Stimulated activated naive B cell treated with anti-CD40 and anti-IgM and Interleukin-4, amounts not matched to agents 10 μg/mL and 1 μg/mL and 100 μg/mL, for 72 hours (primary cell): Measurements from ENCODE around the gene NECTIN1.

Experiments used
- ATAC-seq, 2 donors: fragments of 150-1000 bp; cut with Tn5 transposase; replicated peaks; 2 replicates each; pipeline ENCODE4 v1.10.0; 2021; ENCODE audit warnings: moderate library complexity in 1 of 2
- DNase-seq: peaks from one replicate; pipeline ENCODE4 v3.0.0; 2021
- H3K27ac Mint-ChIP-seq: one replicate; pipeline ENCODE4 v1.8.0; 2022; ENCODE audit warnings: mild to moderate bottlenecking, mixed read lengths
- H3K27me3 Mint-ChIP-seq, 2 donors: one replicate each; pipeline ENCODE4 v1.8.0; 2022; ENCODE audit warnings: mixed read lengths in 2 of 2
- H3K36me3 Mint-ChIP-seq, 2 donors: one replicate each; pipeline ENCODE4 v1.8.0; 2022; ENCODE audit warnings: mixed read lengths in 2 of 2, mild to moderate bottlenecking in 1 of 2
- H3K4me1 Mint-ChIP-seq, 2 donors: one replicate each; pipeline ENCODE4 v1.8.0; 2022; ENCODE audit warnings: mixed read lengths in 2 of 2, mild to moderate bottlenecking in 1 of 2
- H3K4me3 Mint-ChIP-seq, 2 donors: one replicate each; pipeline ENCODE4 v1.8.0; 2022; ENCODE audit warnings: mild to moderate bottlenecking in 2 of 2, mixed read lengths in 2 of 2, moderate library complexity in 1 of 2
- H3K9me3 Mint-ChIP-seq, 2 donors: one replicate each; pipeline ENCODE4 v1.8.0; 2022; ENCODE audit warnings: mixed read lengths in 2 of 2, mild to moderate bottlenecking in 1 of 2

The NECTIN1 gene, protein sequence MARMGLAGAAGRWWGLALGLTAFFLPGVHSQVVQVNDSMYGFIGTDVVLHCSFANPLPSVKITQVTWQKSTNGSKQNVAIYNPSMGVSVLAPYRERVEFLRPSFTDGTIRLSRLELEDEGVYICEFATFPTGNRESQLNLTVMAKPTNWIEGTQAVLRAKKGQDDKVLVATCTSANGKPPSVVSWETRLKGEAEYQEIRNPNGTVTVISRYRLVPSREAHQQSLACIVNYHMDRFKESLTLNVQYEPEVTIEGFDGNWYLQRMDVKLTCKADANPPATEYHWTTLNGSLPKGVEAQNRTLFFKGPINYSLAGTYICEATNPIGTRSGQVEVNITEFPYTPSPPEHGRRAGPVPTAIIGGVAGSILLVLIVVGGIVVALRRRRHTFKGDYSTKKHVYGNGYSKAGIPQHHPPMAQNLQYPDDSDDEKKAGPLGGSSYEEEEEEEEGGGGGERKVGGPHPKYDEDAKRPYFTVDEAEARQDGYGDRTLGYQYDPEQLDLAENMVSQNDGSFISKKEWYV

GRCh38 chr11:119728651-119729580 lies at the start of gene NECTIN1:
NECTIN1 (minus strand) TSS chr11:119729200; CDS start chr11:119728553, 647 bp downstream.
- DNase-seq (peak; percentile 79), ATAC-seq (peak; percentile 93 to 95)
- Mint-ChIP-seq H3K4me1 (peaks cover 30 to 36% of the 10 kb centered on the region in 2 donors), H3K27me3 (peaks cover 27 to 38% of the 10 kb centered on the region in 2 donors), H3K9me3 (no peaks in the 10 kb centered on the region), H3K4me3 (peak within 1 kb of the TSS; percentile 86 to 91), H3K36me3 (peaks cover 0 to 2% of the 10 kb centered on the region in 2 donors), H3K27ac (peak within 1 kb of the TSS; percentile 84)

DNA sequence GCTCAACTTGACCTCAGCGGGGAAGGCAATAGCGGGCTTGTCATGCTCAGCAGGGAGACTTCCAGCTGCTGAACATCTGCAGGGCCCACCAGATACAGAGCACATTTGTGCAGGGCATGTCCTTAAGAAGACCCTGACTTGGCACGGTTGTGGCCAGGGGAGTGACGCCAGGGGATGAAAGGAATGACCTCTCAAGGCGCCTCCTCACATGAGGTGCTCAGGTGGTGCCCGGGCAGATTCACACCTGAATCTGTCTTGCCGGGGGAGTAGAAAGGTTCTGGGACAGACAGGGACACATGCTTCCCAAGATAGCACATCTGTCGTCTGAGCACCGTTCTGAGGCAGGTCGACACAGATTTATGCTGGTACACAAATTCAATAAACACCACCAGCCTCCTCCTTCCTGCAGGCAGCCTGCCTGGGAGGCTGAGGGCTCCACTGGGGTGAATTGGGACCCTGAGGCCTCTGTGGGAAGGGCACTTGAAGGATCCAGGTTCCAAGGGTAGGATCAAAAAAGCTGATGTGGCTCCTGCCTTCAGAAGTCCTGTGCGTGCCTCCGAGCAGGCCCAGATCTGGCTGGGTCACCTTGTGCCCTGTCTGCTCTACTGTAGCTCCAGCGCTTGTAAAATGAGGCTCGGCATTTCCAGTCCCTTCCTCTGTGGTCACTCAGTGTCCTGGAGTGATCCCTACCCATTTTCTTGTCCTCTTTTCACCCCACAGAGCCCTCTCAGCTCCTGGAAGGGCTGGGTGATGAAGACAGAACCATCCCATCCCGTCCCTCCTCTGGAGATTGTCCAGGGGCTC lies 49.6 kb upstream of the NECTIN1 start:
- DNase-seq (no peak), ATAC-seq (no peak)
- Mint-ChIP-seq H3K36me3 (no peaks in the 10 kb centered on the region), H3K9me3 (peaks cover 0 to 4% of the 10 kb centered on the region in 2 donors), H3K4me3 (no peak overlapping the region), H3K4me1 (no peaks in the 10 kb centered on the region), H3K27me3 (peaks cover 30 to 42% of the 10 kb centered on the region in 2 donors), H3K27ac (no peak overlapping the region)

GRCh38 chr11:119777940-119778339 lies 48.9 kb upstream of the NECTIN1 start:
- H3K27me3 Mint-ChIP-seq: peaks cover 34 to 49% of the 10 kb centered on the region in 2 donors
- no peaks in the 10 kb centered on the region for H3K4me1 Mint-ChIP-seq
- no peaks in the 10 kb centered on the region for H3K36me3 Mint-ChIP-seq
- peaks cover 0 to 3% of the 10 kb centered on the region in 2 donors for H3K9me3 Mint-ChIP-seq
- ATAC-seq (no peak), DNase-seq (no peak)
- no peak overlapping the region for H3K27ac Mint-ChIP-seq
- H3K4me3 Mint-ChIP-seq: no peak overlapping the region

GRCh38 chr11:119776651-119777050 lies 47.7 kb upstream of the NECTIN1 start:
- H3K4me1 Mint-ChIP-seq: no peaks in the 10 kb centered on the region
- ATAC-seq (no peak), DNase-seq (no peak)
- no peak overlapping the region for H3K27ac Mint-ChIP-seq
- no peaks in the 10 kb centered on the region for H3K36me3 Mint-ChIP-seq
- H3K9me3 Mint-ChIP-seq: peaks cover 0 to 2% of the 10 kb centered on the region in 2 donors
- no peak overlapping the region for H3K4me3 Mint-ChIP-seq
- H3K27me3 Mint-ChIP-seq: peaks cover 22 to 49% of the 10 kb centered on the region in 2 donors

DNA sequence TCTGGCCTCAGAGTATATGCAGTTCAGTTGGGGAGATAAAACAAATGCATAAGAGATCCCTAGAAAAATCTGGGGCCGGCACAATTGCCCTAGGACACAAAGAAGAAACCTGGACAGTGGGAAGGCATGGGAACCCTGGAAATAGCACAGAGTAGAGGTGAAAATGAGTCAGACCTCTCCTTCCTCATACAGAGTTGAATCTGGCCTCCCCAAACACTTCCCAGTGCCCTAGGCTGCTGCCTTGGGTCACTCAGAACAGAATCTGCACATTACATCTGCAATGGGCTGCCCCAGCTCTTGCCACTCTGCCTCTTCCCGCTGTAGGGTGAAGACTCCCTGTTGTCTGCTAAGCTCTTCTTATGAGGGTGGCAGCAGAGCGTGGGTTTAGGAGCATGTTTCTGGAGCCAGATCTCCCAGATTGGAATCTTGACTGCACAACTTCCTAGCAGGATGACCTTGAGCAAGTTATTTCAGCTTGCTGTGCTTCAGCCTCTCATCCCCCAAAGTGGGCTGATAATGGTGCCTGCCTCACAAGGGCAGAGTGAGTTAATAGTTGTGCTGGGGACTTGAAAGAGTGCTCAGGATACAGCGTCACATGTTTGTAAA lies 47.1 kb upstream of the NECTIN1 start:
- DNase-seq (no peak), ATAC-seq (no peak)
- Mint-ChIP-seq H3K27me3 (peaks cover 26 to 52% of the 10 kb centered on the region in 2 donors), H3K9me3 (peaks cover 0 to 3% of the 10 kb centered on the region in 2 donors), H3K4me1 (no peaks in the 10 kb centered on the region), H3K4me3 (no peak overlapping the region), H3K36me3 (no peaks in the 10 kb centered on the region), H3K27ac (no peak overlapping the region)

- Mint-ChIP-seq H3K4me1 (peaks cover 0 to 2% of the 10 kb centered on the region in 2 donors), H3K27me3 (peaks cover 37 to 58% of the 10 kb centered on the region in 2 donors), H3K4me3 (no peak overlapping the region), H3K27ac (no peak overlapping the region), H3K9me3 (peaks cover 0 to 3% of the 10 kb centered on the region in 2 donors), H3K36me3 (no peaks in the 10 kb centered on the region)
- ATAC-seq (no peak), DNase-seq (no peak)
Observed at GRCh38 chr11:119774172-119774763, 45.3 kb upstream of the NECTIN1 start.

DNA sequence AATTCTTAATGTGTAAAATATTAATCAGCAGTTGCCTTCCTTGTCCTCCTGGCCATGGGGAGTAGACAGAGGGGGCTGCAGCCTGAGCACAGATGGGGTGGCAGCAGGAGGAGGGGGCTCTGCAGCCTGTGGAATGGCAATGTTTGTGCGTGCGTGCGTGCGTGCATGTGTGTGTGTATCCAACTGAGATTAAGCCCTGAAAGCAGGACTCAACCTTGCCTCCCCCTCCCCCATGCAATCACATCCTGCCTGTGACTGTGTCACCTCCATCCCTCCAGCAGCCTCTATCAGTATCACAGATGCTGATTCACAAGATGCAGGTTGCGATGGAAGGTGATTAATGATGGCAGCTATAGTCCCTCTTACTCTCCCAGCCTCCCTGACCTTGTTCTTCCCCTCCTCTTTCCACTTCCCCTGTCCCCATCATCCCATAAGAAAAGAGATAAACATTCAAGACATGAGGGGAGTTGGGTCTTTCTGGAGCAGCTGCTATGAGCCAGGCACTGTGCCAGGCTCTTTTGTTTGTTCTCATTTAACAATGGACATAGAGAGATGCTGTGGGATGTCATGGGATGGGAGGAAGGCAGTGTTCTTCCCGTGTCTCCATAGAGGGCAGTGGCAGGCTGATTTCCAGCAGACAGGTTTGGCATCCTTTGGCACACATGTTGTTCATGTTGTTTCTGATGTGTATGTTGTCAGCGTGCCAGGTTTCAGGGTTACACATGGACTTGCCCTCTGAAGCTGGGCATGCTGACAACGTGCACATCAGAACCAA lies 43.8 kb upstream of the NECTIN1 start:
- H3K9me3 Mint-ChIP-seq: peaks cover 0 to 5% of the 10 kb centered on the region in 2 donors
- peaks cover 0 to 2% of the 10 kb centered on the region in 2 donors for H3K4me1 Mint-ChIP-seq
- DNase-seq: no peak
- peaks cover 40 to 72% of the 10 kb centered on the region in 2 donors for H3K27me3 Mint-ChIP-seq
- no peak for ATAC-seq
- H3K4me3 Mint-ChIP-seq: no peak overlapping the region
- peaks cover 0 to 1% of the 10 kb centered on the region in 2 donors for H3K36me3 Mint-ChIP-seq
- H3K27ac Mint-ChIP-seq: no peak overlapping the region

DNA sequence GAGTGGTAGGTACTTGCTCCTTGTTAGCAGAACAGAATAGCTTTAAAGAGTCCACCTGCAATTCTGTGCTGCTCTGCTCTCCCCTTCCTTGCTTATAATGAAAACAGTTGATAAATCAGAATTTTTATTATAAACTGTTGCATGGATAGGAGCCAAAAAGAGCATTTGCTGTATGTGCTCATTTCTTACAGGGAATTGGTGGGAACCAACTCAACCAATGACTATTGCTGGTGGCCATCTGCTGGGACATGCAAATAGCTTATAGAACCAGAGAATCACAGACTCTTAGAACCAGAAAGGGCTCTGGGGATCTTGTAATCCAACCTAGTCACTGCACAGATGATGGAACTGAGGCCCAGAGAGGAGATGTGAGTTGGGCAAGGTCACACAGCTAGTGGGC lies 43.1 kb upstream of the NECTIN1 start:
- Mint-ChIP-seq H3K4me1 (peaks cover 0 to 2% of the 10 kb centered on the region in 2 donors), H3K27me3 (peaks cover 38 to 68% of the 10 kb centered on the region in 2 donors), H3K27ac (no peak overlapping the region), H3K4me3 (no peak overlapping the region), H3K9me3 (peaks cover 0 to 8% of the 10 kb centered on the region in 2 donors), H3K36me3 (peaks cover 0 to 2% of the 10 kb centered on the region in 2 donors)
- no peak for DNase-seq
- no peak for ATAC-seq

GRCh38 chr11:119771172-119771770 lies 42.3 kb upstream of the NECTIN1 start:
- no peak for ATAC-seq
- H3K9me3 Mint-ChIP-seq: peaks cover 0 to 13% of the 10 kb centered on the region in 2 donors
- DNase-seq: no peak
- peaks cover 0 to 2% of the 10 kb centered on the region in 2 donors for H3K4me1 Mint-ChIP-seq
- H3K36me3 Mint-ChIP-seq: peaks cover 2 to 5% of the 10 kb centered on the region in 2 donors
- peaks cover 35 to 64% of the 10 kb centered on the region in 2 donors for H3K27me3 Mint-ChIP-seq
- H3K4me3 Mint-ChIP-seq: no peak overlapping the region
- H3K27ac Mint-ChIP-seq: no peak overlapping the region

DNA sequence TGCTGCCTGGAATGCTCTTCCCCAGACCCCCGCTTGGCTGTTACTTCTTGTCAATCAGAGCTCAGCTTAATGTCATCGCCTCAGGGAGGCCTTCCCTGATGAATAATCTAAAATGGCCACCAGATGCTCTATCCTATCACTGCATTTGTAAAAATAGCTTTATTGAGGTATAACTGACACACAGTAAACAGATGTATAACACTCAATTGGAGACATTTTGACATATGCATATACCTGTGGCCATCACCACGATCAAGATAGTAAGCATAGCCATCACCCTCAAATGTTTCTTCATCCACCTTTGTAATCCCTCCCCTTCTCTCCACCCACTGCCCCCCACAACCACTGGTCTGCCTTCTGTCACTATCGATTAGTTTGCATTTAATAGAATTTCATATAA lies 36.6 kb upstream of the NECTIN1 start:
- Mint-ChIP-seq H3K9me3 (peaks cover 0 to 10% of the 10 kb centered on the region in 2 donors), H3K27ac (no peak overlapping the region), H3K4me3 (no peak overlapping the region), H3K36me3 (peaks cover 2 to 5% of the 10 kb centered on the region in 2 donors), H3K4me1 (peaks cover 0 to 2% of the 10 kb centered on the region in 2 donors), H3K27me3 (peaks cover 46 to 70% of the 10 kb centered on the region in 2 donors)
- no peak for DNase-seq
- ATAC-seq: no peak

- ATAC-seq: no peak
- no peak overlapping the region for H3K27ac Mint-ChIP-seq
- H3K4me1 Mint-ChIP-seq: no peaks in the 10 kb centered on the region
- no peak overlapping the region for H3K4me3 Mint-ChIP-seq
- H3K36me3 Mint-ChIP-seq: peaks cover 2 to 5% of the 10 kb centered on the region in 2 donors
- peaks cover 0 to 10% of the 10 kb centered on the region in 2 donors for H3K9me3 Mint-ChIP-seq
- no peak for DNase-seq
- peaks cover 40 to 63% of the 10 kb centered on the region in 2 donors for H3K27me3 Mint-ChIP-seq
Observed at GRCh38 chr11:119764108-119764868, 35.3 kb upstream of the NECTIN1 start.
